PFSK-1 (cell line): Measurements from ENCODE around the gene GARIN3.

Experiments
- FOXP2 ChIP-seq: optimal IDR thresholded peaks from 2 replicates; pipeline ENCODE3; 2011; ENCODE audit warnings: borderline replicate concordance, control low read depth, inconsistent platforms; ENCODE audit not compliant: insufficient read depth; ENCODE audit errors: extremely low read length, extremely low read depth
- POLR2AphosphoS5 ChIP-seq: IDR thresholded peaks from 2 replicates; pipeline ENCODE4 v1.6.1; 2012; ENCODE audit warnings: low read depth, mild to moderate bottlenecking, control low read depth, low read length, moderate library complexity
- SIN3A ChIP-seq: IDR thresholded peaks from 2 replicates; pipeline ENCODE4 v1.6.1; 2012; ENCODE audit warnings: mild to moderate bottlenecking, low read length, moderate library complexity, borderline replicate concordance; ENCODE audit not compliant: insufficient read depth
- TAF1 ChIP-seq: IDR thresholded peaks from 2 replicates; pipeline ENCODE4 v1.6.1; 2012; ENCODE audit warnings: low read length, control low read depth, borderline replicate concordance; ENCODE audit not compliant: insufficient read depth
- TF ChIP-seq, protein P1 (sequence below), 2 experiments: IDR thresholded peaks; 2 replicates each; pipeline versions ENCODE4 v1.6.1 to v1.8.0; 2011 to 2012; ENCODE audit warnings: low read depth in 2 of 2, low read length in 2 of 2, control low read depth in 1 of 2, inconsistent platforms in 1 of 2, mild to moderate bottlenecking in 1 of 2, moderate library complexity in 1 of 2; ENCODE audit not compliant: insufficient read depth in 1 of 2

Gene GARIN3

DNA sequence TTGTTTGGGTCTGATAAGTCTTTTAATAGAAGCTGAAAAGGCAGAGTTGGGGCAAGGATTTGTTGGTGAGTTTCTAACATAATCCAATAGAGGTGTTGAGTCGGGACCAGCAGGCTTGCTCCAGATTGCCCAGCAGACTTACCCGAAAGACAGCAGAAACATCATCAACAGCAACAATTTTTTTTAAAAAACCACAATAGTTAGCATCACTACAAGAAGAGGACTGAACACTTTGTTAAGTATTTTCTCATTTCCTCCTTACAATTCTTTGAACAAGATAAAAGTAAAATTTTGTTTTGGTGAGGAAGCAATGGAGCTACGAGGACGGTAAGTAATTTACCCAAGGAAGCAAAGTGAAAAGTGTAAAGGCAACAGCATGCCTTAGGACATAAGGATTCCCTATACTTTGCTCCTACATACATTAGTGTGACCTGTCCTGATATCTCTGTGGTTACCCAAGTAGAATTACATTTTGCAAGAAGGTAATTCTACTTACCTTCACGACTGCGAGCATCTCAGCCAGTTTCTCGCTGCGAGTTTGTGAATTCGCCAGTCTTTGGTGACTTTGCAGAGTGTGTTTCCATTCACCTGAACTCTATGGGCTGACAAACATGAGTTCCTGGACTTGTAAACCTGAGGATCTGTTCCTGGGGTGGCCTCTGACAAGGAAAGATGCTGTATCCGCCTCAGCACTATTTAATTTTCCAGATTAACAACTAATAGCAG, 27.8 kb upstream of the GARIN3 start:
- TF ChIP-seq FOXP2, result no peak
- TF ChIP-seq TAF1, result no peak
- TF ChIP-seq POLR2AphosphoS5, result no peak
- no peak for TF ChIP-seq SIN3A
- TF ChIP-seq, protein P1, sequence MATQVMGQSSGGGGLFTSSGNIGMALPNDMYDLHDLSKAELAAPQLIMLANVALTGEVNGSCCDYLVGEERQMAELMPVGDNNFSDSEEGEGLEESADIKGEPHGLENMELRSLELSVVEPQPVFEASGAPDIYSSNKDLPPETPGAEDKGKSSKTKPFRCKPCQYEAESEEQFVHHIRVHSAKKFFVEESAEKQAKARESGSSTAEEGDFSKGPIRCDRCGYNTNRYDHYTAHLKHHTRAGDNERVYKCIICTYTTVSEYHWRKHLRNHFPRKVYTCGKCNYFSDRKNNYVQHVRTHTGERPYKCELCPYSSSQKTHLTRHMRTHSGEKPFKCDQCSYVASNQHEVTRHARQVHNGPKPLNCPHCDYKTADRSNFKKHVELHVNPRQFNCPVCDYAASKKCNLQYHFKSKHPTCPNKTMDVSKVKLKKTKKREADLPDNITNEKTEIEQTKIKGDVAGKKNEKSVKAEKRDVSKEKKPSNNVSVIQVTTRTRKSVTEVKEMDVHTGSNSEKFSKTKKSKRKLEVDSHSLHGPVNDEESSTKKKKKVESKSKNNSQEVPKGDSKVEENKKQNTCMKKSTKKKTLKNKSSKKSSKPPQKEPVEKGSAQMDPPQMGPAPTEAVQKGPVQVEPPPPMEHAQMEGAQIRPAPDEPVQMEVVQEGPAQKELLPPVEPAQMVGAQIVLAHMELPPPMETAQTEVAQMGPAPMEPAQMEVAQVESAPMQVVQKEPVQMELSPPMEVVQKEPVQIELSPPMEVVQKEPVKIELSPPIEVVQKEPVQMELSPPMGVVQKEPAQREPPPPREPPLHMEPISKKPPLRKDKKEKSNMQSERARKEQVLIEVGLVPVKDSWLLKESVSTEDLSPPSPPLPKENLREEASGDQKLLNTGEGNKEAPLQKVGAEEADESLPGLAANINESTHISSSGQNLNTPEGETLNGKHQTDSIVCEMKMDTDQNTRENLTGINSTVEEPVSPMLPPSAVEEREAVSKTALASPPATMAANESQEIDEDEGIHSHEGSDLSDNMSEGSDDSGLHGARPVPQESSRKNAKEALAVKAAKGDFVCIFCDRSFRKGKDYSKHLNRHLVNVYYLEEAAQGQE (IDR thresholded peaks at IDR 0.05; ENCODE audit: insufficient read depth in 1 of 2, low read depth in 2 of 2, low read length in 2 of 2), result no peak

DNA sequence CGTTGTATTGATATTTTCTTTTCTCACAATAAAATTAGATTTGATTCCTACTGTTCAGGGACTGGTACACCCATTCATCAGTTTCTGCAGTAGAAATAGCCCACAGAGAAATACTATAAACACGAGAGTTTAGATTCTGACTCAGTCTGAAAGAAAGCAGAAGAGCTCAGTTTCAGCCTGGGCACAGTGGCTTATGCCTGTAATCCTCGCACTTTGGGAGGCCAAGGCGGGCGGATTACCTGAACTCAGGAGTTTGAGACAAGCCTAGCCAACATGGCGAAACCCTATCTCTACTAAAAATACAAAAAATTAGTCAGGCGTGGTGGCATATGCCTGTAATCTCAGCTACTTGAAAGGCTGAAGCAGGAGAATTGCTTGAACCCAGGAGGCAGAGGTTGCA, 23.2 kb upstream of the GARIN3 start:
- TF ChIP-seq SIN3A (no peak), POLR2AphosphoS5 (no peak), TAF1 (no peak), FOXP2 (no peak)
- TF ChIP-seq, protein P1 (IDR thresholded peaks at IDR 0.05; ENCODE audit: insufficient read depth in 1 of 2, low read depth in 2 of 2, low read length in 2 of 2), result no peak

DNA sequence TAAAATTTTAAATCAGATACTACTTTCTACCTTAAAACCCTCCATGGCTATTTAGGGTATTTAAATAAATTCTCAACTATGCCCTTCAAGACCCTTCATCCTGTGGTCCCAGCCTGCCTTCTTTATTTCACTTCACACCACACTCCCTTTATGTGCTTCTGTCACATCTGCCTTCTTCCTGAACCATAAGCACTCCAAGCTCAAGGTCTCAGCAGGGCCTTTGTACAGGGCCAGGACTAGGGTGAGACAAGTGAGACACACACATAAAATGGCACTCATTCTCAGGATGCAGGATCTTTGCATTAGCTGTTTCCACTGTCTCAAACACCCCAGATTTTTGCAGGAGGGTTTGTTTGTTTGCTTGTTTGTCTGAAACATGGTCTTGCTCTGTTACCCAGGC, 22.2 kb upstream of the GARIN3 start:
- TF ChIP-seq TAF1 (no peak), FOXP2 (no peak), SIN3A (no peak)
- TF ChIP-seq, protein P1 (IDR thresholded peaks at IDR 0.05; ENCODE audit: insufficient read depth in 1 of 2, low read depth in 2 of 2, low read length in 2 of 2), result no peak

DNA sequence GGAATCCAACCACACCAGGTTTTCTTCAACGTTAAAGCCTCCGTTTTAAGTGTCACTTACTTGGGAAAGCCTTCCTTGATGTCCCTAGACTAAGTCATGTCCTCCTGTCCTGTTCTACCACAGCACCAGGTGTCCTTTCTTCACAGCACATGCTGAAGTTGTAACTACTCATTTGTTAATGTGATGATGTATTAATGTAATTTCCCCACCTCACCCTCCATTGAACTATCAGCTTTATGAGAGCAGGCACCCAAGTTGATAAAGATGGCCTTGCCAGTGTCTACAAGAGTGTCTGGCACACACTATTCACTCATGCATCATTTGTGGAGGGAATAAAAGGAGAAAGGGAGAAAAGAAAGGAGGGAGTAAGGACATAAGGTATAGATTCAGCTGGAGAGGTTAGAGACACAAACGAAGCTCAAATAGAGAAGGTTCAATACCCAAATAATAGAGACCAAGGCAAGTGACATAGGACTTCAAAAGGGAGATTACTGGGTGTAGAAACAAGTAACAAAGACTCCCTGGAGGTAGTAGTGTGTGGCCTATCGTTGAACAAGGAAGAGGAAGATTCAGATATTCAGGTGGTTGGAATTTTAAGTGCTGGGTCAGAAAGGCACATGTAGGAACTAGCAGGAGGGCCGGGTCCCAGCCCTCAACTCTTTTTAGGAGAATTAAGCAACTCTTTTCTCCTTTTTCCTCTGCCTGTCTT, 21.1 kb upstream of the GARIN3 start:
- TF ChIP-seq POLR2AphosphoS5, result no peak
- no peak for TF ChIP-seq SIN3A
- TF ChIP-seq, protein P1 (IDR thresholded peaks at IDR 0.05; ENCODE audit: insufficient read depth in 1 of 2, low read depth in 2 of 2, low read length in 2 of 2), result no peak
- TF ChIP-seq TAF1, result no peak
- no peak for TF ChIP-seq FOXP2
